ENCODE measurements around the gene RASD1. TPM values are rescaled to one million over a fixed set of nuclear protein-coding genes. Genes with fewer than 3 reads are reported as not detected.
"Not testable (repeated sequence)": the region's sequence is repeated elsewhere in the genome, so short reads cannot be mapped to it uniquely, and the experiment has no call there.

RASD1 gene
- total and polyA plus RNA-seq, 2 donors (not counting 1 experiment from before 2014, with no cell fraction given), result 0.34 to 2.6 TPM

DNA sequence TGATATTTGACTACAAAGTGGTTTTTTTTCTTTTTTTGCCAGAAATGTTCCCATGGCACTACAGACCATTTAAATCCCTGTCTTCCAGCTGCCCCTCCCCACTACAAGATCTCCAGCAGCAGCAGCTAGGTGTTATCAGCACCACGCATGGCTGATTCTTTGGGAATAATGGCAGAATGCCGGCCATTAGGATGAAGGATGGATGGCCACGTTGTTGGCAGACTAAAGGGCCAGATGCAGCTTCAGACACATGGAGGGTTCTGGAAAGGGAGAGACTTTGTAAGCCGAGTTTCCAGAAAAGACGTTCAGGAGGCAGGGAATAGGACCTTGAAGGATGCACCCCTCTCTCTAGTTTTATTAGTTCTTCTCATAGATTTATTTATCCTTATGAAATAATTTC, 29.7 kb downstream of the RASD1 start:
- no peak for TF ChIP-seq EZH2 (IDR thresholded peaks at IDR 0.05; ENCODE audit: low read length, missing control alignments)
- TF ChIP-seq, protein P1, sequence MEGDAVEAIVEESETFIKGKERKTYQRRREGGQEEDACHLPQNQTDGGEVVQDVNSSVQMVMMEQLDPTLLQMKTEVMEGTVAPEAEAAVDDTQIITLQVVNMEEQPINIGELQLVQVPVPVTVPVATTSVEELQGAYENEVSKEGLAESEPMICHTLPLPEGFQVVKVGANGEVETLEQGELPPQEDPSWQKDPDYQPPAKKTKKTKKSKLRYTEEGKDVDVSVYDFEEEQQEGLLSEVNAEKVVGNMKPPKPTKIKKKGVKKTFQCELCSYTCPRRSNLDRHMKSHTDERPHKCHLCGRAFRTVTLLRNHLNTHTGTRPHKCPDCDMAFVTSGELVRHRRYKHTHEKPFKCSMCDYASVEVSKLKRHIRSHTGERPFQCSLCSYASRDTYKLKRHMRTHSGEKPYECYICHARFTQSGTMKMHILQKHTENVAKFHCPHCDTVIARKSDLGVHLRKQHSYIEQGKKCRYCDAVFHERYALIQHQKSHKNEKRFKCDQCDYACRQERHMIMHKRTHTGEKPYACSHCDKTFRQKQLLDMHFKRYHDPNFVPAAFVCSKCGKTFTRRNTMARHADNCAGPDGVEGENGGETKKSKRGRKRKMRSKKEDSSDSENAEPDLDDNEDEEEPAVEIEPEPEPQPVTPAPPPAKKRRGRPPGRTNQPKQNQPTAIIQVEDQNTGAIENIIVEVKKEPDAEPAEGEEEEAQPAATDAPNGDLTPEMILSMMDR (conservative IDR thresholded peaks at IDR 0.05 in 1 of 2, IDR thresholded peaks at IDR 0.05 in 1 of 2; ENCODE audit: low read depth in 1 of 2, low read length in 2 of 2), result no peak
- H3K27ac ChIP-seq (ENCODE audit: insufficient read depth, low read length), result no peak overlapping the region
- no peaks in the 10 kb centered on the region for H3K9me3 ChIP-seq (ENCODE audit: control insufficient read depth, insufficient read depth, low read depth, low read length)
- peaks cover 22% of the 10 kb centered on the region for H3K27me3 ChIP-seq (ENCODE audit: control insufficient read depth, insufficient read depth, low read length)
- H3K4me1 ChIP-seq (ENCODE audit: control insufficient read depth, extremely low read depth, insufficient read depth, low read length), result no peaks in the 10 kb centered on the region
- no peak overlapping the region for H3K4me3 ChIP-seq (replicated peaks in 1 of 4; ENCODE audit: control extremely low read depth in 1 of 4, insufficient read depth in 1 of 4, low read depth in 3 of 4, low read length in 4 of 4)
- no peak overlapping the region for H2AFZ ChIP-seq (ENCODE audit: low read length)
- no peak overlapping the region for H3K4me2 ChIP-seq (ENCODE audit: extremely low read depth, insufficient read depth, low read length)
- H3K36me3 ChIP-seq (ENCODE audit: control insufficient read depth, insufficient read depth, low read length), result no peaks in the 10 kb centered on the region
- no peaks in the 10 kb centered on the region for H3K79me2 ChIP-seq (ENCODE audit: control insufficient read depth, insufficient read depth, low read length)
- no peak for DNase-seq (ENCODE audit: low read depth in 2 of 2)
- H3K9ac ChIP-seq (ENCODE audit: insufficient read depth, low read length), result no peak overlapping the region
- H4K20me1 ChIP-seq (ENCODE audit: control insufficient read depth, extremely low read depth, insufficient read depth, low read length), result no peaks in the 10 kb centered on the region

DNA sequence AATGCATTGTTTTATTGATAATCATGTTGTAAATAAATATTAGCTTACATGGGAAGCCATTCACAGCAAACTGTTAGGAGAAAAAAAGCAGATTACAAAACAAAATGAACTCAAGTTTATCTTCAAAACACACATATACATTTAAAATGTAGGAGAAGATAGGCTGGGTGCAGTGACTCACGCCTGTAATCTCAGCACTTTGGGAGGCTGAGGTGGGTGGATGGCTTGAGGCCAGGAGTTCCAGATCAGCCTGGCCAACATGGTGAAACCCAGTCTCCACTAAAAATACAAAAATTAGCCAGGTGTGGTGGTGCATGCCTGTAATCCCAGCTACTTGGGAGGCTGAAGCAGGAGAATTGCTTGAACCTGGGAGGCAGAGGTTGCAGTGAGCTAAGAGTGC, 30.3 kb downstream of the RASD1 start:
- H3K9me3 ChIP-seq (ENCODE audit: control insufficient read depth, insufficient read depth, low read depth, low read length); H3K4me1 ChIP-seq (ENCODE audit: control insufficient read depth, extremely low read depth, insufficient read depth, low read length); H3K36me3 ChIP-seq (ENCODE audit: control insufficient read depth, insufficient read depth, low read length); H2AFZ ChIP-seq (ENCODE audit: low read length); H4K20me1 ChIP-seq (ENCODE audit: control insufficient read depth, extremely low read depth, insufficient read depth, low read length); DNase-seq (ENCODE audit: low read depth in 2 of 2); H3K4me3 ChIP-seq (replicated peaks in 1 of 4; ENCODE audit: control extremely low read depth in 1 of 4, insufficient read depth in 1 of 4, low read depth in 3 of 4, low read length in 4 of 4); H3K79me2 ChIP-seq (ENCODE audit: control insufficient read depth, insufficient read depth, low read length); H3K27ac ChIP-seq (ENCODE audit: insufficient read depth, low read length); H3K9ac ChIP-seq (ENCODE audit: insufficient read depth, low read length); H3K4me2 ChIP-seq (ENCODE audit: extremely low read depth, insufficient read depth, low read length): not testable (repeated sequence)
- peaks cover 20% of the 10 kb centered on the region for H3K27me3 ChIP-seq (ENCODE audit: control insufficient read depth, insufficient read depth, low read length)

DNA sequence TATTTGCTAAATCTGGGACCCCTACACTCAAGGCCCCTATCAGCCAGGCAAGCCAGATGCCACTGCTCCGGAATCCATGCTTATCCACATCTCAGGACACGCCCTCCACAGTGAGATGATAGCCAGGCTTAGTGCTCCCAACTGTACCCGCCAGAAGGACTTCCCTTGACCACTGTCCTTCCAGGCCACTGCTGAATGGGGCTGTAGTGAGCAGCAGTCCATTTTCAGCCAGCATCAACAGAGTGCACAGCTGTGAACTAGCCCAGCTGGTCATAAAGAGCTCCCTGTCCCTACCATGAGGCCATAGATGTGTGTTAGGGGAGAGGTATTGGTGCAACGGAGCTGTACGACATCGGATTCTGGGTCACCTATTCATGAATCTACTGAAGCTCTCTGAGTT, 32.4 kb downstream of the RASD1 start:
- no peak overlapping the region for H2AFZ ChIP-seq (ENCODE audit: low read length)
- no peak overlapping the region for H3K9ac ChIP-seq (ENCODE audit: insufficient read depth, low read length)
- no peak overlapping the region for H3K4me3 ChIP-seq (replicated peaks in 1 of 4; ENCODE audit: control extremely low read depth in 1 of 4, insufficient read depth in 1 of 4, low read depth in 3 of 4, low read length in 4 of 4)
- no peak for DNase-seq (ENCODE audit: low read depth in 2 of 2)
- H3K36me3 ChIP-seq (ENCODE audit: control insufficient read depth, insufficient read depth, low read length), result no peaks in the 10 kb centered on the region
- H3K4me1 ChIP-seq (ENCODE audit: control insufficient read depth, extremely low read depth, insufficient read depth, low read length), result no peaks in the 10 kb centered on the region
- H3K27me3 ChIP-seq (ENCODE audit: control insufficient read depth, insufficient read depth, low read length), result peaks cover 14% of the 10 kb centered on the region
- H3K27ac ChIP-seq (ENCODE audit: insufficient read depth, low read length), result no peak overlapping the region
- peaks cover 1% of the 10 kb centered on the region for H3K9me3 ChIP-seq (ENCODE audit: control insufficient read depth, insufficient read depth, low read depth, low read length)
- H3K4me2 ChIP-seq (ENCODE audit: extremely low read depth, insufficient read depth, low read length), result no peak overlapping the region
- H3K79me2 ChIP-seq (ENCODE audit: control insufficient read depth, insufficient read depth, low read length), result no peaks in the 10 kb centered on the region
- no peaks in the 10 kb centered on the region for H4K20me1 ChIP-seq (ENCODE audit: control insufficient read depth, extremely low read depth, insufficient read depth, low read length)
- no peak for TF ChIP-seq EZH2 (IDR thresholded peaks at IDR 0.05; ENCODE audit: low read length, missing control alignments)
- TF ChIP-seq, protein P1 (conservative IDR thresholded peaks at IDR 0.05 in 1 of 2, IDR thresholded peaks at IDR 0.05 in 1 of 2; ENCODE audit: low read depth in 1 of 2, low read length in 2 of 2), result no peak
